A549 (cell line): ENCODE data around the gene OPA3. TPM values are rescaled to one million over a fixed set of nuclear protein-coding genes. Genes with fewer than 3 reads are reported as not detected.

Experiments used
- ATAC-seq, 2 experiments: fragments of 200-7000 bp in 1 of 2; fragments of >200 bp in 1 of 2; cut with Nextera tagmentation in 1 of 2; cut with Tn5 transposase in 1 of 2; 3 replicates each; pipeline versions ENCODE4 v1.8.0 to v1.9.1; 2018 to 2020; ENCODE audit warnings: mild to moderate bottlenecking in 1 of 2, moderate library complexity in 1 of 2
- CTCF ChIA-PET: fragments of 300-600 bp; sonication (Branson Sonifier 250); formaldehyde crosslinking; extraction: SDS; loops from one replicate; lab custom pipeline; 2021; ENCODE audit warnings: antibody characterized with exemption, inconsistent platforms; lab: Yijun Ruan, JAX
- POLR2A ChIA-PET: fragments of 350-600 bp; formaldehyde crosslinking; extraction: SDS; loops from one replicate; lab custom pipeline; 2021; ENCODE audit warnings: antibody characterized with exemption, inconsistent platforms; lab: Yijun Ruan, JAX
- DNase-seq, 2 experiments: peaks; one replicate each; pipeline versions ENCODE4 v3.0.0 to v3.0.0-alpha.2; 2011 to 2016; ENCODE audit warnings: low read depth in 1 of 2, low spot score in 1 of 2
- FAIRE-seq: peaks from 2 replicates; lab custom pipeline; 2011; peaks lifted over from hg19 to GRCh38; lab: Jason Lieb, UNC
- H3K27ac ChIP-seq, 2 experiments: fragments of >200 bp; sonication (Bioruptor Twin); formaldehyde crosslinking; 3 replicates each; pipeline ENCODE4 v1.5.1; 2016 to 2017
- H3K4me1 ChIP-seq: fragments of >200 bp; sonication (Bioruptor Twin); formaldehyde crosslinking; 3 replicates; pipeline ENCODE4 v1.6.1; 2016
- H3K4me2 ChIP-seq: fragments of >200 bp; sonication (Bioruptor Twin); formaldehyde crosslinking; 3 replicates; pipeline ENCODE4 v1.6.1; 2016
- H3K4me3 ChIP-seq: fragments of >200 bp; sonication (Bioruptor Twin); formaldehyde crosslinking; 3 replicates; pipeline ENCODE4 v1.5.1; 2016
- H3K9me3 ChIP-seq: fragments of >200 bp; sonication (Bioruptor Twin); formaldehyde crosslinking; 3 replicates; pipeline ENCODE4 v1.6.1; 2016
- FOSB ChIP-seq: fragments of 250-450 bp; sonication (Bioruptor Pico); IDR thresholded peaks from 2 replicates; pipeline ENCODE4 v1.5.0; 2020; ENCODE audit warnings: mild to moderate bottlenecking, moderate library complexity
- FOSL2 ChIP-seq, 2 experiments: fragments of 450-650 bp in 1 of 2; fragments of >200 bp in 1 of 2; sonication (Bioruptor Twin) in 1 of 2; formaldehyde crosslinking; IDR thresholded peaks; 2 replicates each; pipeline versions ENCODE4 v1.5.0 to v1.6.1; 2016 to 2020; ENCODE audit warnings: mild to moderate bottlenecking in 1 of 2, moderate library complexity in 1 of 2
- MAFK ChIP-seq: fragments of 450-650 bp; IDR thresholded peaks from 2 replicates; pipeline ENCODE4 v1.6.1; 2014; ENCODE audit not compliant: partially characterized antibody
- NFE2L2 ChIP-seq: fragments of 150-350 bp; conservative IDR thresholded peaks from 2 replicates; pipeline ENCODE4 v1.6.1; 2014; ENCODE audit warnings: low read length
- POLR2AphosphoS2 ChIP-seq: conservative IDR thresholded peaks from 2 replicates; pipeline ENCODE4 v1.6.1; 2012; ENCODE audit warnings: low read length, improper control_type of control experiment, inconsistent platforms
- ZNF302 ChIP-seq: fragments of 250-450 bp; sonication (Bioruptor Pico); IDR thresholded peaks from 2 replicates; pipeline ENCODE4 v1.9.0; 2021; ENCODE audit warnings: inconsistent platforms, mild to moderate bottlenecking, moderate library complexity
- WGBS: methylation state at CpG from one replicate; pipeline ENCODE4 v1.1.6; 2017; ENCODE audit errors: missing lambda C conversion rate; 5-methylcytosine and 5-hydroxymethylcytosine counted together
- polyA plus RNA-seq, 4 experiments: library from polyadenylated mRNA; depleted of rRNA in 3 of 4; stranded (reverse); fragments of >200 nt; fragmentation: RNase III in 1 of 4; extraction: RNeasy Plus Mini Kit Qiagen cat#74134 plus additional on column Dnase treatment in 1 of 4; gene quantifications; 2 replicates in 3 of 4; 3 replicates in 1 of 4; pipeline ENCODE4 v1.2.3, GENCODE V29; 2011 to 2017
- TF ChIP-seq, protein P1 (sequence below): fragments of 150-350 bp; IDR thresholded peaks from 2 replicates; pipeline ENCODE4 v1.6.1; 2014; ENCODE audit warnings: low read depth, mild to moderate bottlenecking, low read length

OPA3 gene
- polyA plus RNA-seq, 2 of the 4 experiments (the other 2 are of a cell fraction) = 15.6 to 21.8 TPM

DNA sequence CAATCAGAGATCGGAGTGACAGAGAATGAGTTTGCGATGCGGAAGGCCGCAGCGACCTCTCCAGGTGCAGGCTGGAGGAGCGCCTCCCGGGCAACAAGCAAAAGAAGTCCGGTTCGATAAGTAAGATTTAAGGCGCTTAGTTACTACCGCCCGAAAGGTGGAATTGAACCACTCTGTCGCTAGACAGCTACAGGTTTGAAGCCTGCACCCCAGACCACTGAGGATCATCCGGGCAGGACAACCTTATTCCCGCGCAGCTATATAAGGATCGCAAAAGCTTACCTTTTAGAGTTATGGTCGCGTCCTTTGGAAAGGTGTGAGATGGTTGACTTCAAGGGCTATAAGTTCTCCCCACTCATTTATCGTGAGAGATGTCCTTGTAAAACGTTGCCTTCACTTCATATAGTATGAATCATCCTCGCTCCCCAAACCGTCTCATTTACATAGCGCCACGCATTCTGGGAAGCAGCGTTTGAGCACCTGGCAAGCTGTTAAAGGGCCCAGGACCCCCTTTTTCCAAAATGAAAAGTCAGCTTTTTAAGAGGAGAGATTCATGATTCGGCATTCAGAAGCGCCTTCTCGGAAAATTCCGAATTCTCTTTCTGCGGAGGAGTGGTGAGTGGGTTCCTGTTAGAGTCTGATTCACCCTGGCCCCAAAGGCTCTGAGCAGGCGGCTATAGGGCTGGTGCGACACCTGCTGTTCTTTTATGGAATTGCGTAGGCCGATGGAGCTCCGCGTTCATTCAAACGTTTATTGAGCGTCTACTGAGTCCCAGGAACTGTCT lies 106.0 kb downstream of the OPA3 start (continued):
- TF ChIP-seq ZNF302 (CRISPR knock-in tag) = no peak

DNA sequence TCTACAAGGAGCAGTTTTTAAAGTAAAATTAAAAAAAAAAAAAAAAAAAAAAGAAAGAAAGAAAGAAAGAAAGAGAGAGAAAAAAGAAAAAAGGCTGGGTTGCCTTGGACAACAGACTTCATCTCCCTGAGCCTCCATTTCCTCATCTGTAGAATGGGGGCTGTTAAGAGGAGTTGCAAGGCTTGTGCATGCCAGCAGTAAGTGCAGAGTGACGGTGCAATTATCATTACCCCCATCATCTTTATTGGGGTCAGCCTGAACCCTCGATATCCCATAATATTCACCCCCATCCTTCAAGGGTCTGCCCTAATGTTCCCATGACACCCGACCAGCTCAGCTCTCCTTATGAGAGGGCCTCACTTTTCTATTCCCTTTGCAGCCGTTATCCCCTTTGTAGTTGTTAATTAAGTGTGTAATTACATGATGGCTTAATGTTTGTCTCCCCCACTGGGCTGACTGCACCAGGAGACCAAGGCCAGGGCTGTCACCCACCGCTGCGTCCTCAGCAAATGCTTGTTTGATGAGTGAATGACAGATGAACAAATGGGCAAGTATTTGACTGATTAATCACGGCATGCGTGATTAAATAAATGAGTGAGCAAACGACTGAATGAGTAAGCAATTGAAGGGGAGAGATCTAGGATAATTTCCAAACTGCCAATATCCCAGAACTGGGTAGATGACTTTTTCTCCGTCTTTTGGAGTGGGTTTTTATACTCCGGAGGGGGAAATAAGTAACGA lies 106.7 kb downstream of the OPA3 start:
- H3K4me3 ChIP-seq = peak overlapping the region; percentile 28
- H3K27ac ChIP-seq = peak overlapping the region; percentile 5 to 89; a peak in 4 of 6 replicates
- POLR2A ChIA-PET = interaction anchor here (0.9 to 2.8 kb wide), 8 partner anchors 9 to 75 kb away, joined by 3 to 40 read pairs (median 6); partner anchors contain the start of genes FOSB and PPP1R13L
- ATAC-seq = peak; percentile 7 to 12; a peak in 5 of 6 replicates
- no peaks in the 10 kb centered on the region for H3K9me3 ChIP-seq
- CTCF ChIA-PET = interaction anchor here (0.7 to 33.4 kb wide), 44 partner anchors 11 to 583 kb away, joined by 3 to 1883 read pairs (median 4); partner anchors contain the start of genes ERCC1, FOSB, OPA3 and PPM1N
- H3K4me1 ChIP-seq = peaks cover 13% of the 10 kb centered on the region
- FAIRE-seq = no peak
- peak; percentile 54 for TF ChIP-seq MAFK
- TF ChIP-seq, protein P1, sequence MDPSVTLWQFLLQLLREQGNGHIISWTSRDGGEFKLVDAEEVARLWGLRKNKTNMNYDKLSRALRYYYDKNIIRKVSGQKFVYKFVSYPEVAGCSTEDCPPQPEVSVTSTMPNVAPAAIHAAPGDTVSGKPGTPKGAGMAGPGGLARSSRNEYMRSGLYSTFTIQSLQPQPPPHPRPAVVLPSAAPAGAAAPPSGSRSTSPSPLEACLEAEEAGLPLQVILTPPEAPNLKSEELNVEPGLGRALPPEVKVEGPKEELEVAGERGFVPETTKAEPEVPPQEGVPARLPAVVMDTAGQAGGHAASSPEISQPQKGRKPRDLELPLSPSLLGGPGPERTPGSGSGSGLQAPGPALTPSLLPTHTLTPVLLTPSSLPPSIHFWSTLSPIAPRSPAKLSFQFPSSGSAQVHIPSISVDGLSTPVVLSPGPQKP = no peak
- TF ChIP-seq NFE2L2 = 0 out of 2 replicates have a peak, but pooled peaks have one; percentile 8
- TF ChIP-seq POLR2AphosphoS2 = 0 out of 2 replicates have a peak, but pooled peaks have one; percentile 54
- no peak for TF ChIP-seq FOSB
- TF ChIP-seq FOSL2 (IDR thresholded peaks at IDR 0.05) = peak; percentile 27; the same call in 1 of the 2 replicates
- peak; percentile 83 for TF ChIP-seq FOSL2 (CRISPR knock-in tag; IDR thresholded peaks at IDR 0.05)
- no peak for DNase-seq
- peak overlapping the region; percentile 81 for H3K4me2 ChIP-seq
- WGBS = 8% methylated on average over 12 of the region's 12 CpGs

Other genes with a start within 250 kb of the OPA3 start
- gene KLC3, start 244.1 kb downstream of the OPA3 start, polyA plus RNA-seq (2011; rRNA removed) = 0.26 and 0.32 TPM in 2 replicates
- gene KLC3, start 244.1 kb downstream of the OPA3 start, polyA plus RNA-seq (2017; fragmentation: RNase III; extraction: RNeasy Plus Mini Kit Qiagen cat#74134 plus additional on column Dnase treatment) = 0.49 to 0.55 TPM (median 0.52 TPM) in 3 replicates
- 12.9 and 15.0 TPM in 2 replicates for gene ERCC2, start 214.2 kb downstream of the OPA3 start, polyA plus RNA-seq (2011; rRNA removed)
- gene ERCC2, start 214.2 kb downstream of the OPA3 start, polyA plus RNA-seq (2017; fragmentation: RNase III; extraction: RNeasy Plus Mini Kit Qiagen cat#74134 plus additional on column Dnase treatment) = 19.8 to 21.5 TPM (median 19.9 TPM) in 3 replicates
- 3.2 and 5.7 TPM in 2 replicates for gene PPP1R13L, start 179.7 kb downstream of the OPA3 start, polyA plus RNA-seq (2011; rRNA removed)
- gene PPP1R13L, start 179.7 kb downstream of the OPA3 start, polyA plus RNA-seq (2017; fragmentation: RNase III; extraction: RNeasy Plus Mini Kit Qiagen cat#74134 plus additional on column Dnase treatment) = 18.9 to 23.2 TPM (median 20.9 TPM) in 3 replicates
- gene POLR1G, start 178.2 kb downstream of the OPA3 start, polyA plus RNA-seq (2011; rRNA removed) = 11.7 and 15.1 TPM in 2 replicates
- 28.2 to 34.0 TPM (median 31.2 TPM) in 3 replicates for gene POLR1G, start 178.2 kb downstream of the OPA3 start, polyA plus RNA-seq (2017; fragmentation: RNase III; extraction: RNeasy Plus Mini Kit Qiagen cat#74134 plus additional on column Dnase treatment)
- gene ERCC1, start 160.9 kb downstream of the OPA3 start, polyA plus RNA-seq (2011; rRNA removed) = 81.7 and 109 TPM in 2 replicates
- 89.7 to 97.6 TPM (median 93.0 TPM) in 3 replicates for gene ERCC1, start 160.9 kb downstream of the OPA3 start, polyA plus RNA-seq (2017; fragmentation: RNase III; extraction: RNeasy Plus Mini Kit Qiagen cat#74134 plus additional on column Dnase treatment)
- gene FOSB, start 116.8 kb downstream of the OPA3 start, polyA plus RNA-seq (2011; rRNA removed) = 27.9 and 48.8 TPM in 2 replicates
- gene FOSB, start 116.8 kb downstream of the OPA3 start, polyA plus RNA-seq (2017; fragmentation: RNase III; extraction: RNeasy Plus Mini Kit Qiagen cat#74134 plus additional on column Dnase treatment) = 0.57 to 0.65 TPM (median 0.58 TPM) in 3 replicates
- gene RTN2, start 87.8 kb downstream of the OPA3 start, polyA plus RNA-seq (2011; rRNA removed) = 4.7 and 5.3 TPM in 2 replicates
- 6.3 to 9.0 TPM (median 8.1 TPM) in 3 replicates for gene RTN2, start 87.8 kb downstream of the OPA3 start, polyA plus RNA-seq (2017; fragmentation: RNase III; extraction: RNeasy Plus Mini Kit Qiagen cat#74134 plus additional on column Dnase treatment)
- 9.2 and 9.8 TPM in 2 replicates for gene PPM1N, start 86.4 kb downstream of the OPA3 start, polyA plus RNA-seq (2011; rRNA removed)
- 6.6 to 11.2 TPM (median 10.5 TPM) in 3 replicates for gene PPM1N, start 86.4 kb downstream of the OPA3 start, polyA plus RNA-seq (2017; fragmentation: RNase III; extraction: RNeasy Plus Mini Kit Qiagen cat#74134 plus additional on column Dnase treatment)
- gene VASP, start 77.3 kb downstream of the OPA3 start, polyA plus RNA-seq (2011; rRNA removed) = 59.1 and 64.5 TPM in 2 replicates
- 83.8 to 94.6 TPM (median 94.3 TPM) in 3 replicates for gene VASP, start 77.3 kb downstream of the OPA3 start, polyA plus RNA-seq (2017; fragmentation: RNase III; extraction: RNeasy Plus Mini Kit Qiagen cat#74134 plus additional on column Dnase treatment)
- gene GPR4, start 17.4 kb upstream of the OPA3 start, polyA plus RNA-seq (2011; rRNA removed) = 0.10 TPM in 1 of 2 replicates, not detected in the other
- 0.03 to 0.12 TPM (median 0.04 TPM) in 3 replicates for gene GPR4, start 17.4 kb upstream of the OPA3 start, polyA plus RNA-seq (2017; fragmentation: RNase III; extraction: RNeasy Plus Mini Kit Qiagen cat#74134 plus additional on column Dnase treatment)
- gene EML2, start 54.6 kb upstream of the OPA3 start, polyA plus RNA-seq (2011; rRNA removed) = 19.9 and 22.7 TPM in 2 replicates
- gene EML2, start 54.6 kb upstream of the OPA3 start, polyA plus RNA-seq (2017; fragmentation: RNase III; extraction: RNeasy Plus Mini Kit Qiagen cat#74134 plus additional on column Dnase treatment) = 25.9 to 30.6 TPM (median 29.0 TPM) in 3 replicates
- gene GIPR, start 83.4 kb upstream of the OPA3 start, polyA plus RNA-seq (2011; rRNA removed) = 0.83 and 1.2 TPM in 2 replicates
- 0.96 to 1.6 TPM (median 1.4 TPM) in 3 replicates for gene GIPR, start 83.4 kb upstream of the OPA3 start, polyA plus RNA-seq (2017; fragmentation: RNase III; extraction: RNeasy Plus Mini Kit Qiagen cat#74134 plus additional on column Dnase treatment)
- gene SNRPD2, start 107.2 kb upstream of the OPA3 start, polyA plus RNA-seq (2011; rRNA removed) = 974 and 1,002 TPM in 2 replicates
- 785 to 834 TPM (median 811 TPM) in 3 replicates for gene SNRPD2, start 107.2 kb upstream of the OPA3 start, polyA plus RNA-seq (2017; fragmentation: RNase III; extraction: RNeasy Plus Mini Kit Qiagen cat#74134 plus additional on column Dnase treatment)
- gene QPCTL, start 107.9 kb upstream of the OPA3 start, polyA plus RNA-seq (2011; rRNA removed) = 9.4 and 10.3 TPM in 2 replicates
- gene QPCTL, start 107.9 kb upstream of the OPA3 start, polyA plus RNA-seq (2017; fragmentation: RNase III; extraction: RNeasy Plus Mini Kit Qiagen cat#74134 plus additional on column Dnase treatment) = 6.7 to 10.4 TPM (median 8.4 TPM) in 3 replicates
- 4.9 and 6.9 TPM in 2 replicates for gene FBXO46, start 146.1 kb upstream of the OPA3 start, polyA plus RNA-seq (2011; rRNA removed)
- 10.9 to 12.7 TPM (median 11.5 TPM) in 3 replicates for gene FBXO46, start 146.1 kb upstream of the OPA3 start, polyA plus RNA-seq (2017; fragmentation: RNase III; extraction: RNeasy Plus Mini Kit Qiagen cat#74134 plus additional on column Dnase treatment)
- gene MEIOSIN, start 148.6 kb upstream of the OPA3 start, polyA plus RNA-seq (2011; rRNA removed) = 0.05 TPM in 1 of 2 replicates, not detected in the other
- gene MEIOSIN, start 148.6 kb upstream of the OPA3 start, polyA plus RNA-seq (2017; fragmentation: RNase III; extraction: RNeasy Plus Mini Kit Qiagen cat#74134 plus additional on column Dnase treatment) = 0.04 TPM in 1 of 3 replicates, not detected in the others
- 8.9 and 10.0 TPM in 2 replicates for gene SIX5, start 184.4 kb upstream of the OPA3 start, polyA plus RNA-seq (2011; rRNA removed)
- gene SIX5, start 184.4 kb upstream of the OPA3 start, polyA plus RNA-seq (2017; fragmentation: RNase III; extraction: RNeasy Plus Mini Kit Qiagen cat#74134 plus additional on column Dnase treatment) = 19.6 to 24.7 TPM (median 24.7 TPM) in 3 replicates
- 12.5 and 21.6 TPM in 2 replicates for gene DMPK, start 197.7 kb upstream of the OPA3 start, polyA plus RNA-seq (2011; rRNA removed)
- 46.3 to 57.5 TPM (median 56.6 TPM) in 3 replicates for gene DMPK, start 197.7 kb upstream of the OPA3 start, polyA plus RNA-seq (2017; fragmentation: RNase III; extraction: RNeasy Plus Mini Kit Qiagen cat#74134 plus additional on column Dnase treatment)
- 17.1 and 17.5 TPM in 2 replicates for gene DMWD, start 208.0 kb upstream of the OPA3 start, polyA plus RNA-seq (2011; rRNA removed)
- 29.9 to 31.3 TPM (median 29.9 TPM) in 3 replicates for gene DMWD, start 208.0 kb upstream of the OPA3 start, polyA plus RNA-seq (2017; fragmentation: RNase III; extraction: RNeasy Plus Mini Kit Qiagen cat#74134 plus additional on column Dnase treatment)
- 0.04 TPM in 1 of 2 replicates, not detected in the other for gene RSPH6A, start 230.5 kb upstream of the OPA3 start, polyA plus RNA-seq (2011; rRNA removed)
- 0.04 TPM in 1 of 3 replicates, not detected in the others for gene RSPH6A, start 230.5 kb upstream of the OPA3 start, polyA plus RNA-seq (2017; fragmentation: RNase III; extraction: RNeasy Plus Mini Kit Qiagen cat#74134 plus additional on column Dnase treatment)